SK-N-MC (cell line): ENCODE measurements around the gene AIFM1.

ENCODE experiments used
- EZH2 ChIP-seq: fragments of 200-600 bp; sonication (generic); IDR thresholded peaks from one replicate; pipeline ENCODE4 v1.6.1; 2017; ENCODE audit warnings: antibody characterized with exemption
- POLR2AphosphoS5 ChIP-seq: IDR thresholded peaks from 2 replicates; pipeline ENCODE4 v1.6.1; 2012; ENCODE audit warnings: mild to moderate bottlenecking, low read depth, low read length, borderline replicate concordance

GRCh38 chrX:130174937-130175336, 9.3 kb upstream of the AIFM1 start:
- TF ChIP-seq POLR2AphosphoS5 (no peak), EZH2 (no peak)
